ENCODE results near the gene NOXA1. TPM values are rescaled to one million over a fixed set of nuclear protein-coding genes. Genes with fewer than 3 reads are reported as not detected.

The NOXA1 gene
- total and polyA plus RNA-seq, 3 experiments from 2014 or later = 0.66 to 1.3 (median 0.74) TPM

- CTCF ChIA-PET = no interaction called here
- no peak overlapping the region for H3K4me3 Mint-ChIP-seq
- no peaks in the 10 kb centered on the region for H3K27me3 ChIP-seq (ENCODE audit: insufficient read depth, low read length, poor library complexity, severe bottlenecking)
- H3K27me3 Mint-ChIP-seq = no peaks in the 10 kb centered on the region
- no peaks in the 10 kb centered on the region for H3K36me3 ChIP-seq (ENCODE audit: insufficient read depth, low read length)
- no peaks in the 10 kb centered on the region for H3K9me3 Mint-ChIP-seq
- H3K36me3 Mint-ChIP-seq = peaks cover 0 to 15% (median 10%) of the 10 kb centered on the region in 3 donors
- no peak for DNase-seq
- peaks cover 6 to 15% (median 7%) of the 10 kb centered on the region in 3 donors for H3K4me1 Mint-ChIP-seq
- no peaks in the 10 kb centered on the region for H3K4me1 ChIP-seq (ENCODE audit: insufficient read depth, low read length)
- H3K4me3 ChIP-seq (ENCODE audit: low read length) = no peak overlapping the region
- H3K9me3 ChIP-seq (ENCODE audit: low read length) = no peaks in the 10 kb centered on the region
- H3K27ac ChIP-seq (ENCODE audit: low read depth, low read length) = no peak overlapping the region
- POLR2A ChIA-PET = no interaction called here
- no peak overlapping the region for H3K27ac Mint-ChIP-seq
Observed at GRCh38 chr9:137398561-137399468, 24.4 kb upstream of the NOXA1 start.

GRCh38 chr9:137402746-137403145 is 20.4 kb upstream of the NOXA1 start:
- no peak overlapping the region for H3K27ac ChIP-seq (ENCODE audit: low read depth, low read length)
- Mint-ChIP-seq H3K4me3 (no peak overlapping the region), H3K9me3 (no peaks in the 10 kb centered on the region), H3K4me1 (peaks cover 4 to 9% (median 8%) of the 10 kb centered on the region in 3 donors), H3K36me3 (peaks cover 0 to 10% (median 9%) of the 10 kb centered on the region in 3 donors), H3K27me3 (peaks cover 0 to 2% of the 10 kb centered on the region in 2 donors), H3K27ac (no peak overlapping the region)
- no peaks in the 10 kb centered on the region for H3K36me3 ChIP-seq (ENCODE audit: insufficient read depth, low read length)
- no peak for DNase-seq
- CTCF ChIA-PET = no interaction called here
- no peaks in the 10 kb centered on the region for H3K9me3 ChIP-seq (ENCODE audit: low read length)
- H3K27me3 ChIP-seq (ENCODE audit: insufficient read depth, low read length, poor library complexity, severe bottlenecking) = no peaks in the 10 kb centered on the region
- peaks cover 6% of the 10 kb centered on the region for H3K4me1 ChIP-seq (ENCODE audit: insufficient read depth, low read length)
- H3K4me3 ChIP-seq (ENCODE audit: low read length) = no peak overlapping the region
- POLR2A ChIA-PET = no interaction called here

GRCh38 chr9:137403269-137403668 is 19.9 kb upstream of the NOXA1 start:
- Mint-ChIP-seq H3K36me3 (peaks cover 0 to 10% (median 9%) of the 10 kb centered on the region in 3 donors), H3K9me3 (no peaks in the 10 kb centered on the region), H3K4me3 (no peak overlapping the region), H3K27ac (no peak overlapping the region), H3K4me1 (peaks cover 1 to 6% (median 5%) of the 10 kb centered on the region in 3 donors), H3K27me3 (peaks cover 0 to 2% of the 10 kb centered on the region in 2 donors)
- CTCF ChIA-PET = no interaction called here
- DNase-seq = no peak
- Histone ChIP-seq H3K9me3 (ENCODE audit: low read length) (no peaks in the 10 kb centered on the region), H3K4me3 (ENCODE audit: low read length) (no peak overlapping the region), H3K36me3 (ENCODE audit: insufficient read depth, low read length) (no peaks in the 10 kb centered on the region), H3K27ac (ENCODE audit: low read depth, low read length) (no peak overlapping the region), H3K4me1 (ENCODE audit: insufficient read depth, low read length) (peaks cover 6% of the 10 kb centered on the region), H3K27me3 (ENCODE audit: insufficient read depth, low read length, poor library complexity, severe bottlenecking) (no peaks in the 10 kb centered on the region)
- POLR2A ChIA-PET = no interaction called here

- Mint-ChIP-seq H3K36me3 (peaks cover 0 to 9% (median 8%) of the 10 kb centered on the region in 3 donors), H3K4me3 (no peak overlapping the region), H3K9me3 (no peaks in the 10 kb centered on the region), H3K27ac (no peak overlapping the region), H3K4me1 (peaks cover 1 to 4% (median 3%) of the 10 kb centered on the region in 3 donors), H3K27me3 (peaks cover 0 to 2% of the 10 kb centered on the region in 2 donors)
- peaks cover 6% of the 10 kb centered on the region for H3K4me1 ChIP-seq (ENCODE audit: insufficient read depth, low read length)
- H3K36me3 ChIP-seq (ENCODE audit: insufficient read depth, low read length) = no peaks in the 10 kb centered on the region
- ChIA-PET POLR2A (no interaction called here), CTCF (no interaction called here)
- no peaks in the 10 kb centered on the region for H3K9me3 ChIP-seq (ENCODE audit: low read length)
- no peaks in the 10 kb centered on the region for H3K27me3 ChIP-seq (ENCODE audit: insufficient read depth, low read length, poor library complexity, severe bottlenecking)
- no peak overlapping the region for H3K27ac ChIP-seq (ENCODE audit: low read depth, low read length)
- DNase-seq = no peak
- H3K4me3 ChIP-seq (ENCODE audit: low read length) = no peak overlapping the region
Observed at GRCh38 chr9:137404961-137405567, 18.1 kb upstream of the NOXA1 start.

- H3K4me3 ChIP-seq (ENCODE audit: low read length) = no peak overlapping the region
- Mint-ChIP-seq H3K4me1 (peaks cover 3 to 6% (median 4%) of the 10 kb centered on the region in 3 donors), H3K27ac (no peak overlapping the region), H3K27me3 (peaks cover 0 to 2% of the 10 kb centered on the region in 2 donors), H3K4me3 (peak overlapping the region in 2 of 7 donors; percentile 32 to 39), H3K9me3 (no peaks in the 10 kb centered on the region), H3K36me3 (peaks cover 0 to 6% (median 6%) of the 10 kb centered on the region in 3 donors)
- no peaks in the 10 kb centered on the region for H3K36me3 ChIP-seq (ENCODE audit: insufficient read depth, low read length)
- no peak overlapping the region for H3K27ac ChIP-seq (ENCODE audit: low read depth, low read length)
- DNase-seq = no peak
- H3K4me1 ChIP-seq (ENCODE audit: insufficient read depth, low read length) = peaks cover 8% of the 10 kb centered on the region
- ChIA-PET CTCF (no interaction called here), POLR2A (no interaction called here)
- H3K27me3 ChIP-seq (ENCODE audit: insufficient read depth, low read length, poor library complexity, severe bottlenecking) = no peaks in the 10 kb centered on the region
- no peaks in the 10 kb centered on the region for H3K9me3 ChIP-seq (ENCODE audit: low read length)
Observed at GRCh38 chr9:137405677-137406081, 17.5 kb upstream of the NOXA1 start.

GRCh38 chr9:137406085-137406760 is 17.0 kb upstream of the NOXA1 start:
- no peak for DNase-seq
- H3K27me3 ChIP-seq (ENCODE audit: insufficient read depth, low read length, poor library complexity, severe bottlenecking) = no peaks in the 10 kb centered on the region
- Mint-ChIP-seq H3K4me3 (peak overlapping the region in 3 of 7 donors; percentile 35 to 56 (median 39)), H3K9me3 (no peaks in the 10 kb centered on the region), H3K27me3 (peaks cover 0 to 2% of the 10 kb centered on the region in 2 donors), H3K36me3 (peaks cover 0 to 6% (median 6%) of the 10 kb centered on the region in 3 donors), H3K27ac (no peak overlapping the region), H3K4me1 (peaks cover 3 to 6% (median 4%) of the 10 kb centered on the region in 3 donors)
- H3K4me3 ChIP-seq (ENCODE audit: low read length) = no peak overlapping the region
- peaks cover 13% of the 10 kb centered on the region for H3K4me1 ChIP-seq (ENCODE audit: insufficient read depth, low read length)
- no peaks in the 10 kb centered on the region for H3K9me3 ChIP-seq (ENCODE audit: low read length)
- H3K27ac ChIP-seq (ENCODE audit: low read depth, low read length) = no peak overlapping the region
- H3K36me3 ChIP-seq (ENCODE audit: insufficient read depth, low read length) = no peaks in the 10 kb centered on the region
- POLR2A ChIA-PET = no interaction called here
- CTCF ChIA-PET = no interaction called here

GRCh38 chr9:137406876-137407589 is 16.2 kb upstream of the NOXA1 start:
- Histone ChIP-seq H3K36me3 (ENCODE audit: insufficient read depth, low read length) (no peaks in the 10 kb centered on the region), H3K27me3 (ENCODE audit: insufficient read depth, low read length, poor library complexity, severe bottlenecking) (no peaks in the 10 kb centered on the region), H3K9me3 (ENCODE audit: low read length) (no peaks in the 10 kb centered on the region), H3K4me3 (ENCODE audit: low read length) (no peak overlapping the region), H3K4me1 (ENCODE audit: insufficient read depth, low read length) (peaks cover 15% of the 10 kb centered on the region), H3K27ac (ENCODE audit: low read depth, low read length) (no peak overlapping the region)
- DNase-seq = peak in 4 of 5 donors; percentile 17 to 69 (median 32)
- H3K27me3 Mint-ChIP-seq = peaks cover 0 to 2% of the 10 kb centered on the region in 2 donors
- POLR2A ChIA-PET = no interaction called here
- no peaks in the 10 kb centered on the region for H3K9me3 Mint-ChIP-seq
- CTCF ChIA-PET = no interaction called here
- peaks cover 0 to 6% (median 6%) of the 10 kb centered on the region in 3 donors for H3K36me3 Mint-ChIP-seq
- H3K27ac Mint-ChIP-seq = no peak overlapping the region
- H3K4me1 Mint-ChIP-seq = peaks cover 3 to 10% (median 4%) of the 10 kb centered on the region in 3 donors
- no peak overlapping the region for H3K4me3 Mint-ChIP-seq
